Measurements from ENCODE around the gene EEF2K.

The EEF2K gene

DNA sequence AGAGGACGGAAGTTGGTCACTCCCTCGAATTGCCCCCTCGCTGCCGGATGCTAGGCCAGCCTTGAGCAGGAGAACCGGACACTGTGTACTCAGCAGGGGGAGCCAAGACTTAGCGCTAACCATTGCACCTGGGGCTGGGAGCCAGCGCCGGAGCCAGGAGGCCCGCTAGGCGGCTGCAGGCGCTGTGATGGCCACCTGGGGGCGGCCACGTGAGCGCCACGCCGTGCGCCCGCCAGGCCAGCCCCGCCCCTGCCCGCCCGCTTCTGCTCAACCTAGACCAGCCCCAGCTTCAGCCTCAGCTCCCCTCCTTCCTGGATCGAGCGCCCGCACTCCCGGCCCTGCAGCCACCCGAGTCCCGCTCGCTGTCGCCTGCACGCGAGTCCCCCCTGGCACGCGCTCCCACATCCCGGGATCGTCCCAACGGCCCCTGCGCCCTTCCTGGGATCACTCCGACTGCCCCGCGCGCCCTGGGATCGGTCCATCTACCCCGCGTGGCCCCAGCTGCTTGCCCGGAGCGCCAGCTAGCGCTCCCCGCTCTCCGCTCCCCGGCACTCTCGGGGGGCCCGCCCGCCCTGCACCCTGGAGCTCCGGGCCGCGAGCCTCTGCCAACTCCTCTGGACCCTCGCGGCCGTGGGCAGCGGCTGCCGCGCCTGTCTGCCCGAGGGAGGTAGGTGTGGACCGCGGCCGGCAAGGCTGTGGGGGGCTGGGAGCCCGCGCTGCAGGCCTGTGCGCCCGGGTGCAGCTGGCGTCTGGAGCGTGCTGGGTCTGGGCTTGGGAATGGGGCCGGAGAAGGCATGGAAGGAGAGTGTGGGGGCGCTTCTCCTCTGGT lies at the start of gene EEF2K:
Gene EEF2K, plus strand, starts transcription at position 266 of the 829 bp plus-strand sequence. CDS start 19,452 bp downstream, outside the sequence.
- peak within 1 kb of the TSS; percentile 63 for H3K4me3 ChIP-seq (replicated peaks; ENCODE audit: low read depth, low read length)
- peak; percentile 94 for DNase-seq (ENCODE audit: extremely low read depth, low read depth)
- TF ChIP-seq CTCF (IDR thresholded peaks at IDR 0.05; ENCODE audit: low read depth, low read length, missing control alignments): peak; percentile 64

GRCh38 chr16:22161401-22161800 lies 44.7 kb upstream of the EEF2K start:
- TF ChIP-seq CTCF (IDR thresholded peaks at IDR 0.05; ENCODE audit: low read depth, low read length, missing control alignments): no peak
- no peak overlapping the region for H3K4me3 ChIP-seq (replicated peaks; ENCODE audit: low read depth, low read length)
- no peak for DNase-seq (ENCODE audit: extremely low read depth, low read depth)

- DNase-seq (ENCODE audit: extremely low read depth, low read depth): no peak
- no peak for TF ChIP-seq CTCF (IDR thresholded peaks at IDR 0.05; ENCODE audit: low read depth, low read length, missing control alignments)
- H3K4me3 ChIP-seq (replicated peaks; ENCODE audit: low read depth, low read length): no peak within 1 kb of the TSS
Measured at GRCh38 chr16:22161999-22162655, 44.0 kb upstream of the EEF2K start, which contains the start of gene SDR42E2. Gene SDR42E2 (plus strand): TSS chr16:22162506. CDS start chr16:22165583, 3,077 bp downstream.

DNA sequence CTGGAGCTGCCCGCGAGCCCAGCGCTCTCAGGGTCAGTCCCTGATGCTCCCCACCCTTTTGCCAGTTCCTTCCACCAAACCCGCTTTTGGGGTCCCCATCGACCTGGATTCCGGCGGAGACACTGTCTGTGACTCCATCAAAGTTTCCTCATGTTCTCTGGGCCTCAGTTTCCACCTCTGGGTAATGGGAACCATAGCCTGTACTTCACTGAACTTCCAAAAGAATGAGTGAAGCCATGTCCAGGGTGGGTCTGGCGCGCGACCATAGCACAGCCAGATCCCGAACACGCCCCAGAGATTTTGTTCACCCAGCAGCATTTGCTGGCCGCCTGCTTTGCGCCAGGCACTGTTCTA lies 43.4 kb upstream of the EEF2K start:
- H3K4me3 ChIP-seq (replicated peaks; ENCODE audit: low read depth, low read length): no peak overlapping the region
- DNase-seq (ENCODE audit: extremely low read depth, low read depth): no peak
- no peak for TF ChIP-seq CTCF (IDR thresholded peaks at IDR 0.05; ENCODE audit: low read depth, low read length, missing control alignments)

DNA sequence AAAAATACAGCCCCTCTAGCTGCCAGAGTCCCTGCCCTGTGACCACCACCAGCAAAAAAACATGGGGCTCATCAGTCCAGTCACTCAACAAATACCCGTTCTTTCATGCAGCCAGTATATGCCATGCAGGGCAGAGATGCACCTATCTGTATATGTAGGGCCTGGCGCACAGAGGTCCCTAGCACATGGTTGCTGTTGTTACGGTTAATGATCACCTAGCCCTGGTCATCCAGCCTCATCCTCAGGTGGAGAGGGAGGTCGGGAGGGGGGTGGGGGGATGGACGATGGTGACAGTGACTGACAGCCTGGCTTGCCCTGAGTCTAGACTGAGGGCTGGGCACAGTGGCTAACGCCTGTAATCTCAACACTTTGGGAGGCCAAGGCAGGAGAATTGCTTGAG lies 42.3 kb upstream of the EEF2K start:
- DNase-seq (ENCODE audit: extremely low read depth, low read depth): no peak
- no peak for TF ChIP-seq CTCF (IDR thresholded peaks at IDR 0.05; ENCODE audit: low read depth, low read length, missing control alignments)
- no peak overlapping the region for H3K4me3 ChIP-seq (replicated peaks; ENCODE audit: low read depth, low read length)

- DNase-seq (ENCODE audit: extremely low read depth, low read depth): no peak
- no peak for TF ChIP-seq CTCF (IDR thresholded peaks at IDR 0.05; ENCODE audit: low read depth, low read length, missing control alignments)
- no peak overlapping the region for H3K4me3 ChIP-seq (replicated peaks; ENCODE audit: low read depth, low read length)
Measured at GRCh38 chr16:22164482-22164881, 41.6 kb upstream of the EEF2K start.
